HG03571 (cell line): ENCODE results near the gene ZKSCAN3.
"Not testable (repeated sequence)": the region's sequence is repeated elsewhere in the genome, so short reads cannot be mapped to it uniquely, and the experiment has no call there.

Experiments used
- ATAC-seq: cut with Tn5 transposase; IDR thresholded peaks from one replicate; pipeline ENCODE4 v1.9.1; 2021; ENCODE audit not compliant: unreplicated experiment

ZKSCAN3 gene

DNA sequence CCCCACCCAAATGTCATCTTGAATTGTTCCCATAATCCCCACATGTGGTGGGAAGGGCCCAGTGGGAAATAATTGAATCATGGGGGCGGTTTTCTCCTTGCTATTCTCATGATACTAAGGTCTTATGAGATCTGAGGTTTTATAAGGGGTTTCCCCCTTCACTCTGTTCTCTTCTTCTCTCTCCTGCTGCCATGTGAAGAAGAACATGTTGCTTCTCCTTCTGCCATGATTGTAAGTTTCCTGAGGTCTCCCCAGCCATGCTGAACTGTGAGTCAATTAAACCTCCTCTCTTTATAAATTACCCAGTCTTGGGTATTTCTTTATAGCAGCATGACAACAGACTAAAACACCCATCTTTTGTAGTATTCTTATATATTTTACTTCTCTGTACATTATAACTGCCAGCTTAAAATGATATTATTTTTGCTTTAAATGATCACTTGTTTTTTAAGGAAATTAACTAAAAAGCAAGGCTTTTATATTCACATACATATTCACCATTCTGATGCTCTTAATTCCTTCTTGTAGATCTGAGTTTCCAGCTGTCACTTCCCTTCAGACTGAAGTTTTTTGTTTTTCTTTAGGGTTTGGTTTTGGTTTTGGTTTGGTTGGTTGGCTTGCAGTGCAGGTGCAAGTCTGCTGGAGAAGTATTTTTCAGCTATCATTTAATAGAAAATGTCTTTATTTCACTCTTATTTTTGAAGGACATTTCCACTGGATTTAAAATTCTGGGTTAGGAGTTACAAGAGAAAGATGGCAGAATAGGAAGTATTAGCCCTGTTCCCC lies 9.2 kb upstream of the ZKSCAN3 start:
- no peak for ATAC-seq

DNA sequence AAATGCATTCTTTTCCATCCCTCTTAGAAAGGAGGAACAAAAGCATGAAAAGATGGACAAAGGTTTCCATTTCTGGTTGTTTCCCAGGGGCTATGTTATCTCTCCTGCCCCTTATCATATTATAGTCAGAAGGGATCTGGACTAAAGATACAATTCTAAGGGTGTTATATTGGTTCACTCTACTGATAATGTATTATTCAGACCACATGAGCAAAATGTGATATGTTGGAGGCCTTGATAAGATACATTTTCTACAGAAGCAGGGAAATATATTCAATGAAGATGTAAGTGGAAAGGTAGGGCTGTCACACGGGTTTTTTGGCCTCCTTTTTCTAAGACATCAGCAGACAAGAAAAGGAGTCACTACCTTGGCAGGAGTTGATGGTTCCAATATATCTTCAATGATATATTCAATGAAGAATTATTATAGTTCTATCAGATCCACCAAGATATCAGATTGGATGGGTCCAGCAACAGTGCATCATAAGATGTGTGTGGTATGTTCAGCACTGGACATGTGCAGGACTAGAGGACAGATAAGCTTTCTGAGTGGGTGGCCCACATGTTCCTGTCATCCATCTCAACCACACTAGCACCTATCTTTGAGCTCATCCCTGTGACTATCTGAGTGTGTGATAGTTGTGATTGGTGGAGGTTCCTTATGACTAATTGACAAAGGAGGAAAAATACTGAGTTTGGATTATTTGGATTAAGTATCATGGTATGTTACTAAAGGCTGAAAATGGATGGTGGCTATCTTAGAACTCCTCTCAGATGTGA lies 5.7 kb upstream of the ZKSCAN3 start:
- ATAC-seq: no peak

DNA sequence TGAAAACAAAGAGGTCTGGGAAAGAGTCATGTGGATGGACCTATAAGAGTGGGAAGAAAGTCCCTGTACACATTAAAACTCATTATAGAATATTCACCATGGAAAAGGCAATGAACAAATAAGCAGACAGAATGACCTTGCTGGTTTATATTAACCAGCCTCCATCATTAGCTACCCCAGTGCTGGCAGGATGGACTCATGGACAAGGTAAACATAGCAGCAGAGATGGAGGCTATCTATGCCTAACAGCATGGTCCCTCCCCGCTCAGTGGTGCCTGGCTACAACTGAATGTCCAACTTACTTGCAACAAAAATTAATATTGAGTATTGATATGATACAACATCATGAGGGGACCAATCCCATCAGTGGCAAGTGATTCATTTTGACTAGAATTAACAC lies 4.5 kb upstream of the ZKSCAN3 start:
- no peak for ATAC-seq

DNA sequence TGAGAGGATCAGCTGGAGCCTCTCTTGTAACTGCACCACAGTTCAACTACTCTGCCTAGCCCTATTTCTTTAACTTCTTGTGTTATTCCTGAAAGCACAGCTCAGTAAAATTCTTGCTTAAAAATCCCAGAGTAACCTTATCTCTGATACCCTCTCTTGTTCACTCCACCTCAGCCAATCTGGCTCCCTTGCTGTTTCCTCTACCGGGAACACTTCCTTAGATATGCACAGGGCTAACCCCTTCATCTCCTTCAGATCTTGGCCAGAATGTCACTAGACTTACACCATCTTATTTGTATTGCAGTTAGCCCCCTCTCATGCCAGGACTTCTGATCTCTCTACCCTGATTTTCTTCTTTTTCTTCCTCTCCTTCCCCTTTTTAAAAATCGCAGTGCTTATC lies 2.6 kb upstream of the ZKSCAN3 start:
- ATAC-seq: no peak

DNA sequence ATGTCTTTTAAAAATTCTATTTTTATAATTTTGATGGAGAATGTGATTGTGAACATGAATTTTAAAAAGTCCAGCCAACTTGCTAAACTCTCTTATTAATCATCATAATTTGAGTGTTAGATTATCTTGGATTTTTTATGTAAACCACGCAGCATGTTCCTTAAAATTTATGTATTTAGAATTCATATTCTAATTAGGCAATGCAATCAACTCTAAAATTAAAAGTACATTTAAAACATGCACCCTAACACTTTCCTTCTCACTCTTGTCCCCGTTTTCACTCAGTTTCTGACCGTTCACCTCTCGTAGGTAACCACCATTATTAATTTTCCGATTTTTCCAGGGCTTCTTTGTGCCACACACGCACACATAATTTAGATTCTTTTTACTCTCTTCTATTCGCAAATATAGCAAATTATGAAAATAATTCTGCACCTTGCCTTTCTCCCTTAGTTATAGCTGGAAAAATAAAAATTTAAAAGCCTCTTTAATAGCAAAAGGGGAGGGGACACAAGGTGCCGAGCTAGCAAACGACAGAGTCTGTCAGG lies 329 bp upstream of the ZKSCAN3 start:
- ATAC-seq: no peak

DNA sequence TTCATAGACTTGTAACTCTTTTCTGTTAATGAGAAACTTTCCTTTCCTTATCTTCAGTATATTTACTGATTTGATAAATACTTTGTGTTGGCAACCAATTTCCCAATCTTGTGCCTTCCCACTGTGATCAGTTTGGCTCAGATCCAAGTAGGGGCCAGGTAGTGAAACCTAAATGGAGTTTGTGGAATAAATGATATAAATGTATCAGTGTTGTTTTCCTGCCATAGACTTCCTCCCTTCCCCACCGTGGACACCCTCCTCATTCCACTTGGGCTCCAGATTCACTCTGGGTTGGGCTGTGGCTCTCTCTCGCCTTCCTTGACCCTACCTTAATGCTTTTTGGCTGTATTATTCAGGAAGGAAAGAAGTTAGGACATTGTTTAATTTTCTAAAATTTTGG lies 1.3 kb downstream of the ZKSCAN3 start:
- no peak for ATAC-seq

DNA sequence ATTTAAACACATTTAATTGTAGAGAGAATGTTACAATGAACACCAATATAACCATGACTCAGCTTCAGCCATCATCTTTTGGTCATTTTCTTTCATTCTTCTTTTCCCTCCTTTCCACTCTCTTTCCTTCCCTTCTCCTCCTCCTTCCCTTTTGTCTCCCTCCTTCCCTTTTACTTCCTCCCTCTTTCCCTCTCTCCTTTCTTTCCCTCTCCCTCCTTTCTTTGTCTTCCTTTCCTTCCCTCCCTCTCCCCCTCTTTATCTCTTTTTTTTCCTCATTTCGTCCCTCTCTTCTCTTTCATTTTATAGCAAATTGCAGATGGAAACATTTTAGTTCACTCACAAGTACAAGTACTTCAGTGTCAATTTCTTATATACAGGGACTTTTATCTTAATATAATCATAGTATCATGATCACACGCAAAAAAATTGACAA lies 1.8 kb downstream of the ZKSCAN3 start:
- no peak for ATAC-seq

DNA sequence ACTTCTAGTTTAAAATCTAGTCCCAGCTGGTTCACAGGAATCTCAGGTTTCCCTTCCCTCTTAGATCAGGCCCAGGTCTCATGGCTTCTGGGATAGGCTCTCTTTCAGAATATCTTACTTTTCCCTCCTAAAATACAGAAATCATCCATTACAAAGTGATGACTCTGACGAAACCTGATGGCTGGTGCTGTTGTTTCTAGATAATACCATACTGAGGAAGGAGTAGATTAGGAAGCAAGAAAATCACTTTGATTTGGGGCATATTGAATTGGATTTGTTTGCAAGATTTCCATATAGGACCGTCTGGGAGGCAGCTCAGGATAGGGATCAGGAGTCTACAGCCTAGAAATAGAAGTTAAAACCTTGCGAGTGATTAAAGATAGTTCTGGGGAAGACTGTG lies 3.6 kb downstream of the ZKSCAN3 start:
- no peak for ATAC-seq

DNA sequence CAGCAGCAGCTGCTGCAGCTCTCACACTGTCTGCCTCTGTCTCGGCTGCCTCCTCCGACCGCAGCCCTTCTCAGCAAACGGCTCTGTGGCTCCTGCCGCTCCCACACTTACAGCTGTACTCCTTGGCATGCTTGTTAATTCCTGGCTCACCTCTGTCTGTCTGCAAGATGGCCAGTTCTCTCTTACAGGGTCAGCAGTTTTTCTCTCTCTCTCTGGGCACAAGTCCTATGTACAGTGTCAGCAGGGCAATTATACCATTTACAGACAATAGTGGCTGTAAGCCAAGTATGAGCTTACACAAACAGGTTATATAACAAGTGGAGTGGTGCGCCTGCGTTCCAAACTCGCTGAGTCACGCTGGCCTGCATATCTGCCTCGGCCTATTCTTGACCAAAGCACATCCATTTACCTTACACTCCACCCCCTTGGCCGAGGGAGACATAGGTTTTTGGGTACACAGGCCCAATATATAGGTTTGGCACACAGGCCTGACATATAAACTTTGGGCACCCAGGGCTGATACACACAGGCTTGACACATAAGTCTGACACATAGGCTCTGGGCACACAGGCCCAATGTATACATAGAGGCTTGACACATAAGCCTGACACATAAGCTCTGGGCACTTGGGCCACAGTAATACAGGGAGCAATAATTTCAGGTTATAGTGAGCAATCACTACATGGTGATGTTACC lies 4.4 kb downstream of the ZKSCAN3 start:
- no peak for ATAC-seq

DNA sequence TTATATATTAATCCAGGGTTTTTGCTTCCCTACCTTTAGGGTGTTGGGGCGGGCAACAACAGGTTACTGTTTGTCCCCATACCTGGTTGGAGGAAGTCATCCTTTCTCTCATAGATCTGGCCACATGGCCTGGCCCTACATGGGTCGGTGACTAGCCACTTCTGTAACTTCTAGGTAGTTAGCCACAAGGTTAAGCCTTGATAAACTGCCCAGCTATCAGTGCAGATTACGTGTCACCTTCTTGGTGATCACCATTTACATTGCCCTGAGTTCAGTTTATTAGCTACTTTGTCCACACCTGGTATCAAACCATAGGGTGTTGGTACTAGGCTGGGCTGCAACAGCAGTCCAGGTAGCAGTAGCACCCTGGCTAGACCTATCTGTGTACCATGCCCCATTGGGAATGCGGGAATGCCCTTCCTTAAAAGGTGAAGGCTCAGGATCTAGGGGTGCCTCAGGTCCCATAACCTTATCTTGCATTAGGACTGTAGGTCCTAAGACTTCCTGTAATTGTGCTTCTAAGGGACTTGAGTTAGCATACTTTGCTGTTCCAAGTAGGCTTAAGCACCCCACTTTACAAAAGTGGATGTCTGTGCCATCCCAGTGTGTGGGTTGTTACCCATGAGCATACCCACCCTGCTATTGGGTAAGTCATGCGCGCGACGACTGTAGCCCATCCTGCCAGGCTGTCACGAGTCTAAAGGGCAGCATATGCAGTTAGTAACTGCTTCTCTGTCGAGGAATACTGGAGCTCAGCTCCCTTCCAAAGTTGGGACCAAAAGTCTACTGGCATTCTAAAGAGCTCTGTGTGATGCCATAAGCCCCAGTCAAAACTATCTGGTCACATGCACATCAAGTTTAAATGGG lies 5.2 kb downstream of the ZKSCAN3 start:
- ATAC-seq: no peak

DNA sequence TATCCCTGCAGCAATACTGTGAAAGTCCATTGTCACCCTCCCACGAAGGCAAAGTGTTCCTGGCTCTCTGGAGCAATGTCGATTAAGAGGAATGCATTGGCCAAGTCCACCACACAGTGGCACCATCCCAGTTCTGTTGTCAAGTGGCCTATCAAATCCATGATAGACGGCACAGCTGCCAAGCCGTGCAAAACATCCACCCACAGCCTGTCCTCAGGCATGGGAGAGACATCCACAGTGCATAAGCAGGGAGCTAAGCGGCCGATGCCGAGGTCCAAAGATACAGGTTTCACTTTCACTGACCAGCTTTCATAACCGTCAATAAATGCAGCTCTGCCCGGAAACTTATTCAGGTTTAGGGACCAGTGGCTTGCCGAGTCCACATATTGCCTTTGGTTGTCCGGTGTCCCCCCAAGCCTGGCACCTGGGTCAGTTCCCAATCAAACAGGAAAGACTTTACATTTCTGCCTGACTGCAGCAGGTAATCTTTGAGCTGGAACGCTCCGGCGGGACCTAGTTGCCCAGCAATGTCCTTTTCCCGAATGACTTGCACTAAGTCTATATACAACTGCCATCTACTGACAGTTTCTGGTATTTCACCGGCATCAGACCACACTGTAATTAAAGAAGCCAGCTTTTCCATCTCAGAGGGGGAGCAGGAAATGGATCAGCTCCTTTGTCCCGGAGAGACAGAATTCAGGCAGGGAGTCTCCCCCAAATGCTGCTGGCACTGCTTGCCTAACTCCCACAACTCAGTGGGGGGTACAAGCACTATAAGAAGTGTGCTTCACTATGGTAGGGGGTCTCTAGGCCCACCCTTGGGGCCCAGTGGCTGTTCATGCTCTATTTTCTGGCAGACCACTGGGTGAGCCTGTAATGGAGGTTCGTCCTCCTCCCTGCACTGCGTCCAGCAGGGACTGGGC lies 6.3 kb downstream of the ZKSCAN3 start:
- no peak for ATAC-seq

DNA sequence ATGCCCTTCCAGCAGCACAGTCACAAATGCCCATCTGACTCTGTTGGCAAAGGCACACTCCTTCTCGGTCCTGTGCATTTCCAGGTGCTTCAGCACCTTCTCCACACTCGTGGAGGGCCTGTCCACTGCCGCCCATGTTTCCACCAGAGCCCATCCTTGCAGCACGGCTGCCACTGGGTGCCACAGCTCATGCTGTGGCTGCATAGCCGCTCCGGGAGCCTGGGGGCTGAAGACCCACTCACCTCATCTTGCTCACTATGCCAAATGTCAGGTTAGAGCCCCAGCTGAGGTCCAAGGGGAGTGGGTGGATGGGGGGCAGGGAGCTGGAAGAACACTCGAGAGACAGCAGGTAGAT lies 6.9 kb downstream of the ZKSCAN3 start:
- ATAC-seq: no peak

DNA sequence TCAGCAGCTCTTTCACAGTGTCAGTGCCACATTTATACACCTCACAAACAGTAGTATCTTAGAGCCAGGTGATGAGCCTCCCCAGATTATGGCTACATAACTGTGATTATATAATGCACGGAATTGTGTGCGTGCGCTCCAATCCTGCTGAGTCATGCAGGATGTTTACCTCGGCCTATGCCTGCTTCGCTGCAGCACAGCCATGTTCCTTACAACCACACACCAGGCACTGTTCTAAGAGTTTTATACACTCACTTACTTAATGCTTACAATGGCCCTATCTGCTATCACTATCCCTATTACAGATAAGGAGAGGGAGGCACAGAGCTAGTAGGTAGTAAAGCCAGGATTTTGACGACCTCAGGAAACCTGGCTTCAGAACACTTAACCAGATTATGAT lies 7.3 kb downstream of the ZKSCAN3 start:
- no peak for ATAC-seq

DNA sequence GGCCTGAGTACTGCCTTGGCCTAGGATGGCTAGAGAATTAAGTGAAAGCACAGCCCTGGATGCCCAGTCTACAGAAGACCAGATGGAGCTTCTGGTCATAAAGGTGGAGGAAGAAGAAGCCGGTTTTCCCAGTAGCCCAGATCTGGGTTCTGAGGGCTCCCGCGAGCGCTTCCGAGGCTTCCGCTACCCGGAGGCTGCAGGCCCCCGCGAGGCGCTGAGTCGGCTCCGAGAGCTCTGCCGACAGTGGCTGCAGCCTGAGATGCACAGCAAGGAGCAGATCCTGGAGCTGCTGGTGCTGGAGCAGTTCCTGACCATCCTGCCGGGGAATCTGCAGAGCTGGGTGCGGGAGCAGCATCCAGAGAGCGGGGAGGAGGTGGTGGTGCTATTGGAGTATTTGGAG lies 9.8 kb downstream of the ZKSCAN3 start:
- not testable (repeated sequence) for ATAC-seq

DNA sequence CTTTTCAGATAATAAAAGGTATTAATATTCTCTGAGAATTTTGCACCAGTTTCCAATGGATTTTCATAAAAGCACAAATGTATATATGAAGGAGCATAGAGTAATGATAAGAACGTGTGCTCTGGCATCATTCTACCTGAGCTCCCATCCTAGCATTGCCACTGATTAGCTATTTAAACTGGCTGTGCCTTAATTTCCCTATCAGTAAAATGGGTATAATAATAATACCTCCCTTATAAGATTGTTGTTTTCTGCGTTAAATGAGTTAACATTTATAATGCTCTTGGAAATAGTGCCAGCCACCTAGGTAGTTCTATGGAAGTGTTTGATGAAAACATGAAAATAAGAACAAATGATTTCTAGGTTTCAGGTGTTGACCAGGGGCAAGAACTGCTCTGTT lies 11.2 kb downstream of the ZKSCAN3 start:
- ATAC-seq: no peak

DNA sequence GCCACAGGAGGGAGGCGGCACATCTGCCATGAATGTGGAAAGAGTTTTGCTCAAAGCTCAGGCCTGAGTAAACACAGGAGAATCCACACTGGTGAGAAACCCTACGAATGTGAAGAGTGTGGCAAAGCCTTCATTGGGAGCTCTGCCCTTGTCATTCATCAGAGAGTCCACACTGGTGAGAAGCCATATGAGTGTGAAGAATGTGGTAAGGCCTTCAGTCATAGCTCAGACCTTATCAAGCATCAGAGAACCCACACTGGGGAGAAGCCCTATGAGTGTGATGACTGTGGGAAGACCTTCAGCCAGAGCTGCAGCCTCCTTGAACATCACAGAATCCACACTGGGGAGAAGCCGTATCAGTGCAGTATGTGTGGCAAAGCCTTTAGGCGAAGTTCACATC lies 15.8 kb downstream of the ZKSCAN3 start:
- ATAC-seq: not testable (repeated sequence)

DNA sequence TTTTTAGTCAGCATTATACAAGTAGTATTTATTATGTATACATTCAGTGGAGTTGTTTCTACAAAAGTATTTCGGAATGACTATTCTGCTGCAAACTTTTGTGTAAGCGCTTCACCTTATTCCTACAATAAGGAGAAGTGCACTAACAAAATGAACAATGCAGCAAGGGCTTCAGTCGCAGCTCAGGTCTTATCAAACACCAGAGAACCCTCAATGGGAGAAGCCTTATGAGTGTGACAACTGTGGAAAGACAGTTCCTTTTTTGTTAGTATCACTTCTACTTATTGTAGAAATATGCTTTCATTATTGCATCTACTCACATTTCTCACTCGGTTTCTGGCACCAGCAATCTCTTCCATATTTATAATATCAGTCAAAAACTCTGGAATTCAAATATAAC lies 18.8 kb downstream of the ZKSCAN3 start:
- no peak for ATAC-seq

DNA sequence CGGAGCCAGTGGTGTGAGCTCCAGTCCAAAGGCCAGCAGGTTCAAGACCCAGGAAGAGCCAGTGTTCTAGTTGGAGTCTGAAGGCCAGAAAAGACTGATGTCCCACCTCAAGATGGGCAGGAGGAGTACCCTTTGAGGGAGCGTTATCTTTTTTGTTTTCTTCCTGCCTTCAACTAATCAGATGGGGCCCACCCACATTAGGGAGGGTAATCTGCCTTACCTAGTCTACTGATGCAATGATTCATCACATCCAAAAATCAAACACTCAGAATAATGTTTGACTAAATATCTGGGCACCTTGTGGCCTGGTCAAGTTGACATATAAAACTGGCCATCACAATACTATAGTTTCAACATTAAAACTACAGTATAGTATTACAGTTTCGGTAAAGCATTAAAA lies 19.7 kb downstream of the ZKSCAN3 start:
- ATAC-seq: no peak

DNA sequence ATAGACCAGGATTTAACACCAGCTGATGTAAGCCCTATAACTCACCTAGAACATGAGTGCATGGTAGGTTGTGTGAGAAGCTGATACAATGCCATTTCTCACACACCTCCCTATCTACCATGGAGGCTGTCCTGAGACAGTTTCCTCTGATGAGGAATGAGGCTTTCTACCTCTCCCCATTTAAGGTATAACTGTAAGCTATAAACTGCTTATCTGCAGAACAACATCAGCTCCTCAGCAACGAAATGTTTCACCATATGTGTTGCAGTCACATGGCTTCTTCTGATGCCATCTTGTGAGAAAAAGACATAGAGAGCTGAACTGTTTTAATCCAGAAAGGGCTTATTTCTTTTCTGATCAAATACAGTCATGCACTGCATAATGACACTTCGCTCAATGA lies 20.7 kb downstream of the ZKSCAN3 start:
- ATAC-seq: no peak

DNA sequence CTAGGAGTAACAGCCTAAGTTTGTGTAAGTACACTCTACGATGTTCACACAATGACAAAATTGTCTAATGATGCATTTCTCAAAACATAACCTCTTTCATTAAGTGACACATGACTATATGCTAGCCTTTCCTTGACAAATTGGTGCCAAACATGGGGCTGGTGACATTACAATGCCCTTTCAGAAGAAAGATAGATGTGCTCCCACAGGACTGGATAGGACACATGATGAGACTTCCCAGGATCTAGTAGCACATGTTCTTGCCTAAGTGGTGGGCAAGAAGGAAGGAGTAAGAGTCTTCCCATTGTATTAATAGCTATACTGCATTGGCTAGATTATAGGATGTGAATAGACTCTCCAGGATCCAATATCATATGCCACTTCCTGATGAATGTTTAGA lies 21.5 kb downstream of the ZKSCAN3 start:
- ATAC-seq: no peak
